HG02981 (cell line): ENCODE data around the gene HLA-DOA.

Experiments used
- ATAC-seq: cut with Tn5 transposase; IDR thresholded peaks from one replicate; pipeline ENCODE4 v1.9.1; 2021; ENCODE audit warnings: mild to moderate bottlenecking, moderate library complexity; ENCODE audit not compliant: unreplicated experiment

Gene HLA-DOA

DNA sequence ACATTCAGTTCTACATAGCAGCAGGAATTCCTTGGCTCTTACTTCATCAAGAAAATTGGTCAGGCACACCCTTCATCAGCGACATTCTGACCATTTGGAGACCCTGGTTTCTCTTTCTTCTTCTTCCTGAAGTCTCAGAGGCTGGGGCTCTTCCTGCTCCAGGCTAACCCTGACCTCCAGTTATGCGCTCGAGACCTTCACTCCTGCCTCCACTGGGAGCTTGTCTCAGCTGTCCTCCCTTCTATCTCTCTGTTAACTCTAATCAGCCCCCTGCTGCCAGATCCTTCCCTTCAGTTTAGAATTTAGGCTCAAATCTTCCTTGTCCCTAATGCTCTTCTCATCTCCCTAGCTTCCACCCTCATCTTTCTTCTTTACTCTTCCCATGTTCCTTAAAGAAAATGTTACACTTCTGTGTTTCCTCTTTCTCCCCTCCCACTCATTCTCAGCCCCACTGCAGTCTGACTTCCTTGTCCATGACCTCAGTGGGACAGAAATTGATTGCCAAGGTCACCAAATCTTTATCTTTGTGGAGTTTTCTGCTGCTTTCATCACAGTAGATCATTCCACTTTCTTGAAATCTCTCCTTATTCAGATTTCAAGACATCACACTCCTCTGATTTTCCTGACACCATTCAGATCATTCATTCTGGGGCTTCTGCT lies 8.4 kb upstream of the HLA-DOA start:
- no peak for ATAC-seq

DNA sequence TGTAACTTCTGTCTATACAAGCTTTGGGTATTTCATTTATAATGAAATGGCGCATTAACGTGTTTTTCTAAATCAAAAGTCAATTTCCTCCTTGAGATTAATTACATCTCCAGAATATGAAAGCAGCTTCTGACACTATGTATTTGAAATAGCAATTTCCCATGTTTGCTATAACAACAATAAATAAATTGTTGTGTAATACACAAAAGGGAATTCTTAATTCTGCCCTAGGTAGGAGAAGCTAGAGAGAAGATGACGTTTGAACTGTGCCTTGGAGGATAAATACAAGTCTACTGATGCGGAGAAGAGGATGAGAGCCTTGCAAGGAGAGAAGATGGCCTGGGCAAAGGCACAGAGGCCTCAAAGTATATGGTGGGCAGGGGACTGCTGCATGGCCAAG lies 7.6 kb upstream of the HLA-DOA start:
- no peak for ATAC-seq

DNA sequence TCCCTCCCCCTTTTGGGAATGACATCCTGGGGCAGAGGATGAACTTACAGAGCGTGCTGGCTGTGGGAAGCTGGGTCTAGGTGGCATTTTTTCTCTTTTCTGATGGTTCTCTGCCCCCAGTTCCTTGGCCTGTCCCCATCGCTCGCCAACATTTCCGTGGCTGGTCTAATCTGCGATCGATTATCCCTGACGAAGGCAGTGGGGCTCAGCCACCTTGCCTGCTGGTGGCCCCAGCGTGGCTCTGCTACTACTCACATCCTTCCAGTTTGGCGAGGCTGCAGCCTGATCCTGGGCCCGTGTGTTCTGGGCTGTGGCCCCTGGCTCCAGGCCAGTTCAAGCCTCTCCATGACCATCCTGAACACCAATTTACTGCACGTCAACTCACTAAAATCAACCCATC lies 6.4 kb upstream of the HLA-DOA start:
- no peak for ATAC-seq

DNA sequence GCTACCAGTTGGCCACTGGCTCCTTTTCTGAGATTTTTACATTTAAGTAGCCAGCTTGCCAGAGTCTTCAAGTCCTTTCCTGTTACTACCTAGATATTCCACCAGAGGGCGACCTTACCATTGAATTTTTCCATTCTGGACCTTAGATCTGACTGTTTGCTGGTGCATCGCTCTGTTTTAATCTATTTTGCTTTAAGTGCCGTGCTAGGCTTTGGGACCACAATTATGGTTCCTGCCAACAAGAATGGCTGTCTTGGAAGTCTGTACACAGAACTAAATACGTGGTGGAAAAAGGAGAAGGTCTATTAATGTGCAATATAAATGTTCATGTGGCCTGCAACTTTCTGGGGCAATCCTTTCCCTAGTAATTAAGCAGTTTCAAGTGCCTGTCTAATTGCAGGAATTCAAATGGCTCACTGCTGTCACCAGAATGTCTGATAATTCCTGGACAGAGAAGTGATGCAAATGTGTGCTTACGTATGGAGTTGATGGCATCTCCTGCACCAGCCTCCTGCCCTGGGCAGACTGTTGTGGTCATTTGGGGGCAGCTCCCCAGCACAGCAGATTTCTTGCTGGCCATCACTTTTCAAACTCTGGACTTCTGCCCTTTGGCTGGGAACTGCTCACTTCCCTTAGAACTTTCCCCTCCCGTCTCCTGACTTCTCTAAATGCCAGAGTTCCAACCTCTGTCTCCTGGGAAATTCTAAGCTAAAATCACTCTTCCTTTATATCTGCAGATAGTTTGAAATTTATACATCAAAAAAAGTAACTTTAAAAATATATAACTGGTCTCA lies 5.6 kb upstream of the HLA-DOA start:
- no peak for ATAC-seq

DNA sequence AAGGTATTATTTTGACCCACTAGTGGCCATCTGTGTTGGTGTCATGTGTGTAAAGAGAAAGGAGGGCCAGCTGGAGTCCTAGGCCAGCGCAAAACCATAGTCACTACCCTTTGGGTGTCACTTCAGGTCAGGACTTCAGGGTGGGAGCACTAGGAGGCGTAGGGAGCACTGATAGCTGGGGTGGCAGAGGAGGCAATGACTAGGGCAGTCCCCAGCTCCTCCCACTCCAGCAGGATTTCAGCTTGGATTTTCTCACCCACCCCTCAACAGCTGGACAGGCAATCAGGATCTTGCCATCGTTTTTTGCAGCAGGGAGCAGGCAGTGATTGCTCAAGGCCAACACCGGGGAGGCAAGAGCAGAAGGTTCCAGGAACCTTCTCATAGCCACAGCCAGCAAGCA lies 4.2 kb upstream of the HLA-DOA start:
- ATAC-seq = no peak

DNA sequence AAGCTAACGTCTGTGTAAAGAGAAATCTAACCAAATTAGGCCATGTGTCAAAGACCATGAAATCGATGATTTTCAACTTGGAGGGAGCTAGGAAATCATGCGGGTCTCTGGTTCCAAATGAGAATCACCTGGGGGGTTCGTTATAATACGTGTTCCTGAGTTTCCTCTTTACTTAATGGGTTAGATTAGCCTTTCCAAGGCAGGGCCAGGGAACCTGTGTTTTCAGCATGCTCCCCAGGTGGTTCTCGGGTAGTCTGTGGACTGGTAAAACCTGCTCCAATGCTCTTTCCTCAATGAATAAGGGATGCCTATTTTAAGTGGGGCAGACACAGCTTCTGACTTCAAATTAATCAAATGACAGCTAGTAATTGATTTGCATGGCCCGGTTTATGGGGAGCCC lies 965 bp upstream of the HLA-DOA start:
- no peak for ATAC-seq

DNA sequence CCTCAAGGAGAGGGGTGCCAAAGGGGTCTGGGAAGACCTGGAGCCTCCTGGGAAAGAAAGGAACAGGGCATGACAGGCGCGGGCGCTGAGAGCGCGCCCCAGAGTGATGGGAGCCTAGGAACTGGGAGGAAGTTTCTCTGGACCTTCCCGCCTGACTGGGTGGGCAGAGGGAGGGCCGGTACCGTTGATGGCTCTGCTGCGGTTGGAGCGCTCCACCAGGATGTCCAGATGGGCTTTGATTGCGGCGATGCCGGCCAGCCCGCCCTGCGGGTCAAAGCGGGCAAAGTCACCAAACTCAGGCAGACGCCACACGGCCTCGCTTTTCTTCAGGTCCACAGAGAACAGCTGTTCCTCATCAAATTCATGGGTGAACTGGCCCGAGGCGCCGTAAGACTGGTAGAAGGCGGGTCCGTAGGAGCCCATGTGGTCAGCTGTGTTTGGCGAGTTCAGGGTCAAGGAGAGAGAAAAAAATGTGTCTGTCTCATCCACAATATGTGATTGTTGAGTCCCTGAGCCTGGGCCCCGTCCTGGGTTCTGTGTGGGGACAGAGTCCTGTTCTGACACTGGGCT lies 1.5 kb downstream of the HLA-DOA start:
- ATAC-seq = no peak

DNA sequence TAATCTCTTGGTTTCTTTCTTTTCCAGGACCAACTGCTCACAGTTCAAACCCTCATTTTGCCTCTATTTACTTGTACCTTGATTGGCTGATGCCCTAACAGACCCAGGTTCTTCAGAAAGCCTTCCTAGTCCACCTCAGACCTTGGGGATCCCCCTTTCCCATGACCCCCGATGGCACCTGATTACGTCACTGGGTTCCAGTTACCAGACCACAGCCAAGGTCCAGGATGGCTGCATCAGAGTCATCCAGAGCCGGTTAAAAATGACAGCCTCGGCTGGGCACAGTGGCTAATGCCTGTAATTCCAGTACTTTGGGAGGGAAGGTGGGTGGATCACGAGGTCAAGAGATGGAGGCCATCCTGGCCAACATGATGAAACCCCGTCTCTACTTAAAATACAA lies 4.5 kb downstream of the HLA-DOA start:
- ATAC-seq = no peak

DNA sequence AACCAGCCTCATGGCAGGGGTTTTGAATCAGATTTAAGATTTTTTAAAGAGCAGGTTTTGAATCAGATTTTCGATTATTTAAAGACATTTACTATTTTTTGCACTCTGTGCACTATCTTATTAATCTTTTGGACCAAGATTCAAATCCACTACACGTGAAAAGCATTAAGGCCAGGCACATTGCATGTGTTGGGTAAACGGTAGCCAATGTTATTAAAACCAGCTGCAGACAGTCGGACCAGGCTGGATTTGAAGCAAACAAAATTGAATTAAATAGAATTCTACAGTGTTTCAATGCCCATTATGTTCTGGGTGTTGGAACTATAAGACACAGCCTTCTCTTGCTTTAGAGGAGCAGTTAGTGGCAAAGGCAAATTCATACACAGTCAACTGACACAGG lies 7.7 kb downstream of the HLA-DOA start:
- no peak for ATAC-seq

DNA sequence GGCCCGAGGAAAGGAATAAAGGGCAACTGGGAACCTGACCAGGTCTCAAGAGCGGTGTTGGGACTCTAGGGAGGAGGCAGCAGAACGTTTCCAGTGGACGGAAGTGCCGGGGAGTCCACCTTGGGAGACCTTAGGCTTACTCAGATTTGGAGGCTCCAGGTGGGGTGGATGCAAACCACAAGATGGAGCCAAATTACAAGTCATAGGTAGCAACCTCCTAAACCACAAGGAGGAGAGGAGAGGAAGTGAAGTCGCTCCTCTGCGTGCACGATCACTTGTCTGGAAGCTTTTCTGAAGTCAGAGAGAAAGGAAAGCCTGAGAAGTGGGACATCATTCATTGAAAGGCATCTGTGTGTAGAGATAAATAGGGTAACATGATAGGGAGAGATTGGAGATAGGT lies 9.3 kb downstream of the HLA-DOA start:
- ATAC-seq = no peak

DNA sequence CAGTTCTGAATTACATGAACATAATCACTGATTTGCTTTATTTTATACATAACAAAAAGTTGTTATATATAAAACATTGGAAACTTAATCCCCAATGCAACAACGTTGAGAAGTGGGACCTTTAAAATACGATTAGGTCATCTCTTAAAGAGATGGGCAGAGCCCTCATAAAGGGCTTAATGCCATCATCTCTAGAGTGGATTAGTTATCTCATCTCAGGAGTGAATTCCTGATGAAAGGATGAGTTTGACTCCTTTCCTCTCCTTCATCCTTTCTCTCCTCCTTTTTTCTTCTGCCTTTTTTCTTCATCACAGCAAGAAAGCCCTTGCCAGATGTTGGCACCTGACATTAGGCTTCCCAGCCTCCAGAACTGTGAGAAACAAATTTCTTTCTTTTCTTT lies 13.9 kb downstream of the HLA-DOA start:
- no peak for ATAC-seq

DNA sequence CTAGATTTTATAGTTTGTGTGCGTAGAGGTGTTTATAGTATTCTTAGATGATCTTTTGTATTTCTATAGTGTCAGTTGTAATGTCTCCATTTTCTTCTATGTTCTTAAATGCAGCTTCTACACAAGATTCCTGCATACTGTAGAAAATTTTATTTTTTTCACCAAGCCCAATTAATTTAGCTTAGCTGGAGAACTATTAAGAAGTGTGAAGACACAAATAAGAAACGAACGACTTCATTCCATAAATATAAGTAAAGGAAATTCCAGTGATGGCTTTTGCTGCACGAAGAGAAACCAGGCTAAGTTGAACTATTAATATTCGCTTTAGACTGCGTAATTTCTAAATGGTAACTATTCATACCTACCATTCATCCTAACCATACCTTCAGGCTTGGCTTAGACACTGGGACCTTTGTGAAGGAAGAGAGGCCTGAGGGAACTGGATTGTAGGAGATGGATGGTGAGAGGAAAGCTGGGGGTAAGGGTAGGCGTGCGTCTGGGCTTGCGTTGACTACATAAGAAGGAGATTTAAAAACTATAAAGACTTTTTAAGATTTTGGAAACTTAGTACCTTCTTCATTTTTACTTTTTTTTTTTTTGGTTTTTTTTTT lies 15.9 kb downstream of the HLA-DOA start:
- no peak for ATAC-seq

DNA sequence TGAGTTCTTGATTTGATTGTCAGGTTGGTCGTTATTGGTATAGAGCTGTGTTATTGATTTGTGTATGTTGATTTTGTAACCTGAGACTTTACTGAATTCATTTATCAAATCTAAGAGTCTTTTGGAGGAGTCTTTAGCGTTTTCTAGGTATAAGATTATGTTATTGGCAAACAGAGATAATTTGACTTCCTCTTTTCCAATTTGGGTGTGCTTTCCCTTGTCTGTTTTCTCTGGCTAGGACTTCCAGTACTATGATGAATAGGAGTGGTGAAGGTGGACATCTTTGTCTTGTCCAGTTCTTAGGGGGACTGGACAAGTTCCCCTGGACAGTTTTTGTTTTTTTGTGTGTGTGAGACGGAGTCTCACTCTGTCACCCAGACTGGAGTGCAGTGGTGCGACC lies 17.4 kb downstream of the HLA-DOA start:
- no peak for ATAC-seq

DNA sequence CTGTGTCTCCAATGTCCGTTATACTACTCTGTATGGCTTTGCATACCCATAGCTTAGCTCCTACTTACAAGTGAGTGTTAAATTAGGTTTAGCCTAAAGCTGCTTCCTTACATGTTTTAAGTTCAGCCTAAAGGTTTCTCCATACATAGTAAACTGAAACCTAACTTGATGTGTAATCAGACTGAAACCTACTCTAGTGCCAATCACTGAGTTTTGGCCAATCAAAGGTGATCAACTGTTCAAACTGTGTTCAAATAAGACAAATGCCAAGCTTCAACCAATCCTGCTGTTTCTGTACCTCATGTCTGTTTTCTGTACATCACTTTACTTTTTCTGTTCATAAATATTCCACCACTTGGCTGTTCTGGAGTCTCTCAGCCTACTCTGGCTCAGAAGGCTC lies 20.0 kb downstream of the HLA-DOA start:
- no peak for ATAC-seq

DNA sequence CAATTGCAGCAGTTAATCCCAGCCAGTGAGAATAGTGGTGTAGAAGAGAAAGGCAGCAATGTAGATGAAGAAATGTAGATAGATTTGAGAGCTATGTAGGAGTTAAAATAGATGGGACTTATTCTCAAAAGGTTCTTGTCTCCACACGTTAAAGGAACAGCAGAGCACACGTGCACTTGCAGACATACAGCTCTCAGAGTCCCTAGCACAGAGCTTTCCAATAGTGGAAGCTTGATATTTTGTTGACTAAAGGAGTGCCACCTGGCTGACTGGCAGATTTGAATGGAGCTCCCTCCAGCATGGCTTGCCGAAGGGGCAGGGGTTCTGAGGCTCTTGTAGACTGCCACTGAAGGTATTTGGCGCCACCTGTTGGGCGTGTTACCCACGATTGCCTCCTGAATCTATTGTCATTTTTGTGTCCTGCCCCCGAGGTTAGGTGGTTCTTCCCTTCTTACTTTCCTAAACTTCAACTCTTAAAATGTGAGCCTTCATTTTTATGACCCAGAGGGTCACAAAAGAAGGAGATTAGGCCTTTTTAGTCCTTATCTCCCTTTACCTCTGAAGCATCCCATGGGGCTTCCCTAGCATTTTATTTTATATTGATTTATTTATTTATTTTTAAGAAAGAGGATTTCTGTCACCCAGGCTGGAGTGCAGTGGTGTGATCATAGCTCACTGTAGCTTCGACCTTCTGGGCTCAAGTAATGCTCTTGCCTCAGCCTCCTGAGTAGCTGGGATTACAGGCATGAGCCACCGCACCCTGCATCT lies 24.6 kb downstream of the HLA-DOA start:
- ATAC-seq = no peak

DNA sequence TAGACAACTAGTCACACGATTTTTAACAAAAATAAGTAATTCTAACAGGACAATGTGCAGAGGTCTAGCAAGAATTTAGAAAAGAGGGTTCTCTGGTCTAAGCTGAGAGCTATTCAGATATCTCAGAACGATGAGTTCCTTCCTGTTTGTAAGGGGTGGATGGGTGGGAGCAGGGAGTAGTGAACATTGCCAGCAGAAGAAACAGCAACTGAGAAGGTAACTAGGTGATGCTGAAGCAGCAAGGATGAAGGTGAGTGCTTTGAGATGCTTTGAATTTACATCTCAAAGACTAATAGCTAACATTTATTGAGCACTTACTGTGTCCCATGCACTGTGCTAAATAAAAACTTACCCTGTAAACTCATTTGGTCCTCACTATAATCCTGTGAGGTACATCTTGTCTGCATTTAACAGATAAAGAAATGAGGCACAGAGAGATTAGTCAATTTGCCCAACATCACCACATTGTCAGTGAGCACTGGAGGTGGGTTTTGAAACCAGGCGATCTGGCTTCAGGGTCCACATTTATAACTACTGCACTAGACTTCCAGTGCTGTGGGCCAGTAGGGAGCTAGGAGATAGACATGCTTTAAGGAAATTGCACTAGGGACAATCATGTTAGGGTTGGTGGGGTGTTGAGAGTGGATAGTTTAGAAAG lies 25.3 kb downstream of the HLA-DOA start:
- ATAC-seq = no peak

DNA sequence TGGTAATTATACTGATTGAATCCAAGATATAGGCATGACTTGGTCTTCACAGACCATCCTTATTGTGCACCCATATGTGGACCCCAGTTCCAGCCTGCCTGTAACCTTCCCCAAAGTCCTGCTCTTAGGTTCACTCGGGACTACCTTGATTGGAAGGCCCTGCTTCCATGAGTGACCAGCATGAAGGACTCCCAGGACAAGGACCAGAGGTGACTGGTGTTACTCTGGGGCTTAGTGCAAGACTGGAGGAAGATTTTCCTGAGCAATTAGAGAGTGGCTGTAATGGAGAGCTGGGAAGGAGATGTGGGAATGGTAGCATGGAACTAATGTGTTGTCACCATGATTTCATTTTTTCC lies 25.9 kb downstream of the HLA-DOA start:
- ATAC-seq = no peak

DNA sequence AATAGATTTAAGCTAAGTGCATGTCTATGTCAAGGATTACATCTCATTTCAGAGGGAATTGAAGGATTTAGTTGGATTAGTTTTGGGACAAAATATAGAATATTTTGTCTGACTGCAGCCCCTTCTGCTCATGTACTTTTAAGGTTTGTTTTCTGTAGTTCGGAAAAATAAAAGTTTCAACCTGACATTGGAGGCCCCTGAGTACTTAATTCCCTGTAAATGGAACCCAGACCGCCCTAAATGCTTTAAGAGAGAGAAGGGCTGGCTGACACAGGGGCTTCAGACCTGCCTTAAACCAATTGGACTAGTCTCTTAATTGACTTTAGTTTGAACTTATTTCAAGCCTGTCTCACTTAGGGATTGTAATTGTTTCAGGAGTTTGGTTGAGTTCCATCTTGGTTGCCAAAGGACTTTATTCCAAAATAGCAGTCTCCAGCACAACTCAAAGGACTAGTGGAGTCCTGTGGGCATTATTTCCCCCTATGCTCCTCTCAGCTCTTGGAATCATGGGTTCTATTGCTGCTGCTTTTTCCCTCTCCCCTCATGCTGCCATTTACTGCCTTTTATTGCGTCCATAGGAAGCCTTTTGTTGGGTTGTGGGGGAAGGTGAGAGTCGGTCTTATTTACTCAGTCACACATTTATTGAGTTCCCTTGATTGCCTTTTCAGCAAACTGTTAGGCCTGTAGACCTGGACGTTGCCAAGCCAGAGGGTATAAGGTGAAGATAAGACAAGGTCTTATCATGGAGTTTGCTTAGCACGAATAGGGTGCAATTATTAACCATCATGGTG lies 26.5 kb downstream of the HLA-DOA start:
- no peak for ATAC-seq

DNA sequence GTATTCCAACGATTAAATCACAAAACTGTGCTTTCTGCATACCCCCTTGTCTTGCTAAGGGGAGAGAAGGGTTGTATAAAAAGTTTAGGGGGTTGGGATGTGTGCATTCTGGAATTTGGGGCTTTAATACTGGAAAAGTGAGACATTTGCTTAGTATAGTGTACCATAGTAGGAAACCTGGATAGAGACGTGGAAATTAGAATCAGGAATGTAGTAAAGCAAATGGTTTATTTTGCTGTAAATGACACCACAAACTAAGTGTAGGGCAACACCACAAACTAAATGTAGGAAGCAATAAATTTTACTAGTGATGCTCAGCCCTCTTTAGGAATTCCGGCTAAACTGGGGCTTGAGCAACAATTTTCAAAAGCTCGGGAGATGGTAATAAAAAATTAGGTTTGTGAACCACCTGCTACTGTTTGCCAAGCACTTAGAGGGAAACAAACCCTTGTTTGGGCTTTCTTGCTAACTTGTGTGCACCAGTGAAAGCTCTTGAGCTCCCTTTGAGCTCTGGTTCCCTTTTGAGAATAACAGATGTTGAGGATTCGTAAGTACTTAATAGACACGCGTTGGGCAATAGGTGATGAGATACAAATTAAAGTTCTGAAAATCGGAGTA lies 27.2 kb downstream of the HLA-DOA start:
- no peak for ATAC-seq
